Cardiac fibroblast (primary cell): ENCODE results near the gene GRIK3.
A peak's percentile ranks its signal among the peaks of the same experiment; 100 is the strongest.

Experiments used
- DNase-seq, 2 donors: peaks; one replicate each; pipeline versions ENCODE4 v3.0.0 to v3.0.0-alpha.2; 2010; ENCODE audit warnings: low read depth in 2 of 2
- H3K4me3 ChIP-seq, 2 donors: replicated peaks in 1 of 2; 1 replicate in 1 of 2; 2 replicates in 1 of 2; pipeline ENCODE4 v1.5.1; 2011; ENCODE audit warnings: low read depth in 2 of 2, low read length in 2 of 2, mild to moderate bottlenecking in 2 of 2, moderate library complexity in 1 of 2
- CTCF ChIP-seq: IDR thresholded peaks from one replicate; pipeline ENCODE4 v1.5.1; 2011; ENCODE audit warnings: low read depth, mild to moderate bottlenecking, low read length, inconsistent platforms

Gene GRIK3

GRCh38 chr1:36835017-36835695 is 199.2 kb downstream of the GRIK3 start:
- TF ChIP-seq CTCF: no peak
- DNase-seq: no peak
- no peak overlapping the region for H3K4me3 ChIP-seq

- no peak for TF ChIP-seq CTCF
- H3K4me3 ChIP-seq: no peak overlapping the region
- no peak for DNase-seq
Measured at GRCh38 chr1:36834586-36834985, 199.7 kb downstream of the GRIK3 start.

- DNase-seq: no peak
- TF ChIP-seq CTCF: no peak
- H3K4me3 ChIP-seq: no peak overlapping the region
Measured at GRCh38 chr1:36831186-36831810, 203.0 kb downstream of the GRIK3 start.

GRCh38 chr1:36829961-36830360 is 204.4 kb downstream of the GRIK3 start:
- no peak for TF ChIP-seq CTCF
- H3K4me3 ChIP-seq: no peak overlapping the region
- no peak for DNase-seq

- DNase-seq: peak in 1 of 2 donors; percentile 1
- no peak overlapping the region for H3K4me3 ChIP-seq
- no peak for TF ChIP-seq CTCF
Measured at GRCh38 chr1:36829066-36829465, 205.2 kb downstream of the GRIK3 start.

GRCh38 chr1:36825226-36825625 is 209.1 kb downstream of the GRIK3 start:
- DNase-seq: no peak
- H3K4me3 ChIP-seq: no peak overlapping the region
- no peak for TF ChIP-seq CTCF
